HG03469 (cell line): ENCODE data around the gene PHOSPHO1.

Experiments
- ATAC-seq: cut with Tn5 transposase; IDR thresholded peaks from one replicate; pipeline ENCODE4 v1.9.1; 2021; ENCODE audit warnings: mild to moderate bottlenecking, moderate library complexity, moderate number of reproducible peaks; ENCODE audit not compliant: unreplicated experiment

PHOSPHO1 gene

GRCh38 chr17:49219987-49220386 lies 10.6 kb downstream of the PHOSPHO1 start:
- no peak for ATAC-seq

- no peak for ATAC-seq
Observed at GRCh38 chr17:49218941-49219913, 11.4 kb downstream of the PHOSPHO1 start.

GRCh38 chr17:49217651-49218413 lies 12.8 kb downstream of the PHOSPHO1 start:
- no peak for ATAC-seq

GRCh38 chr17:49216953-49217650 lies 13.5 kb downstream of the PHOSPHO1 start:
- ATAC-seq = no peak

- no peak for ATAC-seq
Observed at GRCh38 chr17:49216482-49216881, 14.1 kb downstream of the PHOSPHO1 start.

GRCh38 chr17:49214676-49215360 lies 15.8 kb downstream of the PHOSPHO1 start:
- no peak for ATAC-seq

GRCh38 chr17:49213847-49214246 lies 16.7 kb downstream of the PHOSPHO1 start:
- no peak for ATAC-seq

- ATAC-seq = no peak
Observed at GRCh38 chr17:49213399-49213798, 17.2 kb downstream of the PHOSPHO1 start.

- ATAC-seq = no peak
Observed at GRCh38 chr17:49210158-49211029, 20.2 kb downstream of the PHOSPHO1 start, which contains the start of the genes ABI3 and GNGT2. Gene ABI3, plus strand, starts transcription at chr17:49210707. Its CDS starts 18 bp downstream, at chr17:49210725. Gene GNGT2, minus strand, starts transcription at chr17:49210574. Its CDS starts 3,152 bp downstream, at chr17:49207422.

- no peak for ATAC-seq
Observed at GRCh38 chr17:49209061-49209571, 21.5 kb downstream of the PHOSPHO1 start.

- no peak for ATAC-seq
Observed at GRCh38 chr17:49204516-49204915, 26.1 kb downstream of the PHOSPHO1 start.

GRCh38 chr17:49203796-49204195 lies 26.8 kb downstream of the PHOSPHO1 start:
- ATAC-seq = no peak

- no peak for ATAC-seq
Observed at GRCh38 chr17:49201481-49201927, 29.1 kb downstream of the PHOSPHO1 start.

- no peak for ATAC-seq
Observed at GRCh38 chr17:49200423-49201083, 30.0 kb downstream of the PHOSPHO1 start.

GRCh38 chr17:49198211-49198610 lies 32.4 kb downstream of the PHOSPHO1 start:
- ATAC-seq = no peak

- no peak for ATAC-seq
Observed at GRCh38 chr17:49197346-49197998, 33.1 kb downstream of the PHOSPHO1 start.

GRCh38 chr17:49196520-49196919 lies 34.1 kb downstream of the PHOSPHO1 start:
- no peak for ATAC-seq

- ATAC-seq = no peak
Observed at GRCh38 chr17:49195751-49196150, 34.8 kb downstream of the PHOSPHO1 start.
